GM13977 (cell line): ENCODE measurements around the gene TMEM52B.
"Not testable (repeated sequence)": the region's sequence is repeated elsewhere in the genome, so short reads cannot be mapped to it uniquely, and the experiment has no call there.

Experiments
- DNase-seq: peaks from one replicate; pipeline ENCODE4 v3.0.0; 2012; ENCODE audit warnings: low spot score
- in situ Hi-C: fragments of 300-500 bp; cut with MboI; formaldehyde crosslinking; loops from one replicate; pipeline ENCODE4 v1.12.0; 2022; ENCODE audit warnings: low sequenced_read_pairs, low pct_unique_long_range_greater_than_20kb, mixed read lengths, inconsistent platforms; ENCODE audit not compliant: unreplicated experiment
- TF ChIP-seq, protein P1 (sequence below): IDR thresholded peaks from 2 replicates; pipeline ENCODE4 v1.5.1; 2012; ENCODE audit warnings: mild to moderate bottlenecking, control low read depth; ENCODE audit not compliant: insufficient read depth; ENCODE audit errors: extremely low read depth, missing control alignments

The TMEM52B gene

DNA sequence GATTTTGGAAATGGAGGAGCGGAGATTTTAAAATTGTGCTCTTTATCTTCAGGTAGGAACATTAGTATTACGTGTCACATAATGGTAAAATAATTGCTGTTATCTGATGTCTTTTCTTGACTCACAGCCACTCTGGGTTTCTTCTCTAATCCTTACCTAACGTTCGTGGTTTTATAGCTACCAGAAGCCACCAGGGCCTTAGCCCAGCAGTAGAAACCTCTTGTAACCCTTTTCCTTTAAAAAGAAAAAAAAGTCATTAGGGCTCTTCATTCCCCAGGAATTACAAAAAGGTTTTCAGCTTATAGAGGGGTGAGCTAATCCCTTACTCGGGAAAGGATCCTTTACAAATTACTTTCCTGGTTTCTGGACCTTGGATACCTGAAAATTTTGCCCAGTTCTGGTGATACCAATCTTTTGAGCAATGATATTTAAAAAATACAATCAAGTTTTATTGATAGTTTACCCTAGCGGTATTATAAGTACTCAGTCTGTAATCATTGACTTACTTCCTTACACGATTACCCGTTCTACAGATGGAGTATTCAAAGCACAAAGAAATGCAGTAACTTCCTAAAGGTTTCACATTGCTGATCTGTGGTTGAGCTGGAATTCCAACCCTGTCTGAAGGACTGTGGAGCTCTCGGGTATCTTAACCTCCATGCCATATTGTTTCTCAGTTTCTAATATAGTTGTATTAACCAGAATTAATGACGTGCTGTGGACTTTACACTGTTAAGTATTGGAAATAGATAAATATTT is 35.5 kb downstream of the TMEM52B start:
- DNase-seq: no peak
- TF ChIP-seq, protein P1, sequence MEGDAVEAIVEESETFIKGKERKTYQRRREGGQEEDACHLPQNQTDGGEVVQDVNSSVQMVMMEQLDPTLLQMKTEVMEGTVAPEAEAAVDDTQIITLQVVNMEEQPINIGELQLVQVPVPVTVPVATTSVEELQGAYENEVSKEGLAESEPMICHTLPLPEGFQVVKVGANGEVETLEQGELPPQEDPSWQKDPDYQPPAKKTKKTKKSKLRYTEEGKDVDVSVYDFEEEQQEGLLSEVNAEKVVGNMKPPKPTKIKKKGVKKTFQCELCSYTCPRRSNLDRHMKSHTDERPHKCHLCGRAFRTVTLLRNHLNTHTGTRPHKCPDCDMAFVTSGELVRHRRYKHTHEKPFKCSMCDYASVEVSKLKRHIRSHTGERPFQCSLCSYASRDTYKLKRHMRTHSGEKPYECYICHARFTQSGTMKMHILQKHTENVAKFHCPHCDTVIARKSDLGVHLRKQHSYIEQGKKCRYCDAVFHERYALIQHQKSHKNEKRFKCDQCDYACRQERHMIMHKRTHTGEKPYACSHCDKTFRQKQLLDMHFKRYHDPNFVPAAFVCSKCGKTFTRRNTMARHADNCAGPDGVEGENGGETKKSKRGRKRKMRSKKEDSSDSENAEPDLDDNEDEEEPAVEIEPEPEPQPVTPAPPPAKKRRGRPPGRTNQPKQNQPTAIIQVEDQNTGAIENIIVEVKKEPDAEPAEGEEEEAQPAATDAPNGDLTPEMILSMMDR: no peak
- in situ Hi-C loops: no loop called here

DNA sequence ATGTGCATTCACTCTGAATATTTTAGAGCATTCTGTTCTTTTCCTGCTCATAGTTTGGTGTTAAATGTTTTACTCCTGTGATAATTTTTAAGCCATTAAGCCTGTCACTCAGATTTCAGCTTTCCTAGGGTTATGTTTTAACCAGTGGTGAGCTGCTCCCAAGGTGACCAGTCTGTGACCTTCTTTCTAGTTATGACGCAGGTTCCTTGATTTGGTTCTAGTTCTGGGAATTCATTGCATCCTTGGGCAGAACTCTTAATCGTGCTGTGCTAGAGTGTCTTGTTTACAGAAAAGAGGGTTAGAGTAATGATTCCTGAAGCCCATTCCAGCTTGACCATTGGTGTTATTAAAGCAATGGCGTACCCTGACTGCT is 36.0 kb downstream of the TMEM52B start:
- TF ChIP-seq, protein P1: no peak
- DNase-seq: no peak
- in situ Hi-C loops: no loop called here

DNA sequence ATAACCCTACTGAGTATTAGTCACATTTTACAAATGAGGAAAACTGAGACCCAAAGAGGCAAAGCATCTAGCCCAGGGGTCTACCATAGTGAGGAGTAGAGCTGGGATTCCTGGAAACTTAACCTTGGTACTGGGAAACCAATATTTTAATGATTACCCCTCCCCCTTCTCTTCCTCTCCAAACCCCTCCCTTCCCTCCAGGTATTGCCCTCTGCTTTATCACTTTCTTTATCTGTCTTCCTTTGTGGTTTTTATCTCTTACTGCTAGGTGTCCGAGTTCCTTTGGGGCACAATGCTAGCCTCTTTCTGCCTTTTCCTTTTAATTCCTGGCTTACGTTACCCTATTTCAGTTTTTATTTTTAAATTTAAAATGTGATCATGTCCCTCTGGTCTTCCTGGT is 36.6 kb downstream of the TMEM52B start:
- no peak for DNase-seq
- in situ Hi-C loops: no loop called here
- TF ChIP-seq, protein P1: no peak

DNA sequence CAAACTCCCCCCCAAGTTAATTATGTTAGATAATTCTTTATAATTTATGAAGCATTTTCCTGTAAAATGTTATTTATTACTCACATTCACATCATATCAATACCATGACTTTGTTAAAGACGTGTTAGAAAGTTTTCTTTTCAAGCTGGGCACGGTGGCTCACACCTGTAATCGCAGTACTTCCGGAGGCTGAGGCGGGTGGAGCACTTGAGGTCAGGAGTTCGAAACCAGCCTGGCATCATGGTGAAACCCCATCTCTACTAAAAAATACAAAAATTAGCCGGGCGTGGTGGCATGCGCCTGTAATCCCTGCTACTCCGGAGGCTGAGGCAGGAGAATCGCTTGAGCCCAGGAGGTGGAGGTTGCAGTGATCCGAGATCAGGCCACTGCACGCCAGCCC is 37.1 kb downstream of the TMEM52B start:
- in situ Hi-C loops, DNase-seq: not testable (repeated sequence)

DNA sequence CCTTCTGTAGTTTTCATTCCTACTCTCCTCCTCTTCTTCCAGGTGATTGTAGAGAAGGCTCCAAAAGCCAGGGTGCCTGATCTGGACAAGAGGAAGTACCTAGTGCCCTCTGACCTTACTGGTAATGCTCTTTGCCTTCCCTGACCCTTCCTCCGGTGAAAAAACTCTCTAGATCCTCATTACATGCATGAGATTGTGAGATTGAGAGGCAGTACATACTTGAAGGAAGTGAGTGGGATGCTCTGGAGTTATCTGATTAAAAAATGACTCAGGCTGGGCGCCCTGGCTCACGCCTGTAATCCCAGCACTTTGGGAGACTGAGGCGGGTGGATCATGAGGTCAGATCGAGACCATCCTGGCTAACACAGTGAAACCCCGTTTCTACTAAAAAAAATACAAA is 39.2 kb downstream of the TMEM52B start:
- in situ Hi-C loops: no loop called here
- DNase-seq: no peak
- TF ChIP-seq, protein P1: no peak

DNA sequence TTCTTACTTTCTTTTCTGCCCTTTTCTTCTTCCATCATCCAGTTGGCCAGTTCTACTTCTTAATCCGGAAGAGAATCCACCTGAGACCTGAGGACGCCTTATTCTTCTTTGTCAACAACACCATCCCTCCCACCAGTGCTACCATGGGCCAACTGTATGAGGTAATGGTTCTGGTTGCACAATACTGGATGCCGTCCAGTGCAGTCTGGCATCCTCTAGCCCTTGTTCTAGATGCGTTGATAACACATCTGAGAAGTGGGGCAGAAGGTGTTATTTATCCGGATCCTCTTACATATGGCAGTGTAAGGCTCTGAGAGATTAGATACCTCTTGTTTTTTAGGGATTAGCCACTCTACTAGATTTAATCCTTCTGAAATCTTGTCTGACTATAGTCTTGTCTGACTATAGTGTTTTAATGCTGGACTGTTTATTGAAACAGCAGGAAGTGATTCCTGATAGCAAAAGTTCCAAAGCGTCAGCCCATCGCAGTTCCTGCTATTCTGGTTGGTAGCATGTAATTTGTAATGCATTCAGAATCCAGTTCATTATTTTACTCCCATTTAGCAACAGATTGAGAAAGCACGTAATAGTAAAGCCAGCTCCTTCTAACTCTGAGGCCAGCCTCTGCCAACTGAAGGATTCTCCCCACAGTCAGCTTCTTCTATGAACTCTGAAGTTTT is 41.7 kb downstream of the TMEM52B start:
- in situ Hi-C loops: no loop called here

DNA sequence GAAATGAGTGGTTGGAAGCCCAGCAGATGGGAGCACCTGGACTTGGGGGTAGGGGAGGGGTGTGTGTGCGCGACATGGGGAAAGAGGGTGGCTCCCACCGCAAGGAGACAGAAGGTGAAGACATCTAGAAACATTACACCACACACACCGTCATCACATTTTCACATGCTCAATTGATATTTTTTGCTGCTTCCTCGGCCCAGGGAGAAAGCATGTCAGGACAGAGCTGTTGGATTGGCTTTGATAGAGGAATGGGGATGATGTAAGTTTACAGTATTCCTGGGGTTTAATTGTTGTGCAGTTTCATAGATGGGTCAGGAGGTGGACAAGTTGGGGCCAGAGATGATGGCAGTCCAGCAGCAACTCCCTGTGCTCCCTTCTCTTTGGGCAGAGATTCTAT is 43.0 kb downstream of the TMEM52B start:
- in situ Hi-C loops: no loop called here
- DNase-seq: no peak
- TF ChIP-seq, protein P1: no peak

More for the DNA sequence above, 41.7 kb downstream of the TMEM52B start:
- DNase-seq: no peak
- TF ChIP-seq, protein P1: no peak
